GM18951 (cell line): ENCODE data around the gene SLC25A22.

Source experiments
- POLR2A ChIP-seq: IDR thresholded peaks from 4 replicates; pipeline ENCODE4 v1.6.1; 2011; ENCODE audit warnings: mild to moderate bottlenecking; ENCODE audit not compliant: insufficient read length, insufficient read depth; ENCODE audit errors: extremely low read depth
- in situ Hi-C: fragments of 300-500 bp; cut with MboI; formaldehyde crosslinking; loops from one replicate; pipeline ENCODE4 v1.12.0; 2022; ENCODE audit warnings: low sequenced_read_pairs, mixed read lengths, inconsistent platforms; ENCODE audit not compliant: unreplicated experiment

The SLC25A22 gene

GRCh38 chr11:823441-824291 lies 25.6 kb upstream of the SLC25A22 start:
- in situ Hi-C loops = no loop called here
- no peak for TF ChIP-seq POLR2A

DNA sequence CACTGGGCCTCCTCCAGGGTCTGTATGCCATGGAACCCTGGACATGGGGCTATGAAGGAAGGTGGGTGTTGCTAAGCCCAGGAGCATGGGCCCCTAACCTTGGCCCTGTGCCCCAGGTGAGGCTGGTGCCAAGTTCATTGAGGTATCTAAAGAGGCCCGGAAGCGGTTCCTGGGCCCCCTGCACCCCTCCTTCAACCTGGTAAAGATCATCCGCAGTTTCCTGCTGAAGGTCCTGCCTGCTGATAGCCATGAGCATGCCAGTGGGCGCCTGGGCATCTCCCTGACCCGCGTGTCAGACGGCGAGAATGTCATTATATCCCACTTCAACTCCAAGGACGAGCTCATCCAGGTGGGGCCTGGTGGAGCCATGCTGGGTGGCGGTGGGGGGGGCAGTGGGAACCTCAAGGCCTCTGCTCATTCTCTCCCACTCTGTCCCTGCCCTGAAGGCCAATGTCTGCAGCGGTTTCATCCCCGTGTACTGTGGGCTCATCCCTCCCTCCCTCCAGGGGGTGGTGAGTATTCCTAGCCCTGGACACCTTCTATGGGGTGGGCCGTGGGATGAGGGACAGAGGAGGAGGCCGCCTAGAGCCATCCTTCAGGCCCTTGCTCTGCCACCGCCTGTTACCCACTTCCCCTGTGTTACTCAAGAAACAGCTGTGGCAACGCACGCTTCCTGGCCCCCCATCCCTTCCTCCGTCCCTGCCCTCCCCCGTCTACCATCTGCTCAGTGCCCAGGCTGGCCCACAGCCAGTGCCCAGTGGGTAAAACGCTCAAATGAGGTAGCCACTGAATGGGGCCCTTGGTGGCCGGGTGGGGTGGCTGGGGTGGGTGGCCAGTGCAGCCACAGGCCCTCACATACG lies 23.7 kb upstream of the SLC25A22 start:
- TF ChIP-seq POLR2A = no peak
- in situ Hi-C loops = no loop called here

- TF ChIP-seq POLR2A = no peak
Measured at GRCh38 chr11:820655-821511, 22.8 kb upstream of the SLC25A22 start.

GRCh38 chr11:819943-820649 lies 22.0 kb upstream of the SLC25A22 start:
- peak; percentile 14 for TF ChIP-seq POLR2A
- in situ Hi-C loops = no loop called here

More at GRCh38 chr11:820655-821511, 22.8 kb upstream of the SLC25A22 start:
- in situ Hi-C loops = no loop called here

DNA sequence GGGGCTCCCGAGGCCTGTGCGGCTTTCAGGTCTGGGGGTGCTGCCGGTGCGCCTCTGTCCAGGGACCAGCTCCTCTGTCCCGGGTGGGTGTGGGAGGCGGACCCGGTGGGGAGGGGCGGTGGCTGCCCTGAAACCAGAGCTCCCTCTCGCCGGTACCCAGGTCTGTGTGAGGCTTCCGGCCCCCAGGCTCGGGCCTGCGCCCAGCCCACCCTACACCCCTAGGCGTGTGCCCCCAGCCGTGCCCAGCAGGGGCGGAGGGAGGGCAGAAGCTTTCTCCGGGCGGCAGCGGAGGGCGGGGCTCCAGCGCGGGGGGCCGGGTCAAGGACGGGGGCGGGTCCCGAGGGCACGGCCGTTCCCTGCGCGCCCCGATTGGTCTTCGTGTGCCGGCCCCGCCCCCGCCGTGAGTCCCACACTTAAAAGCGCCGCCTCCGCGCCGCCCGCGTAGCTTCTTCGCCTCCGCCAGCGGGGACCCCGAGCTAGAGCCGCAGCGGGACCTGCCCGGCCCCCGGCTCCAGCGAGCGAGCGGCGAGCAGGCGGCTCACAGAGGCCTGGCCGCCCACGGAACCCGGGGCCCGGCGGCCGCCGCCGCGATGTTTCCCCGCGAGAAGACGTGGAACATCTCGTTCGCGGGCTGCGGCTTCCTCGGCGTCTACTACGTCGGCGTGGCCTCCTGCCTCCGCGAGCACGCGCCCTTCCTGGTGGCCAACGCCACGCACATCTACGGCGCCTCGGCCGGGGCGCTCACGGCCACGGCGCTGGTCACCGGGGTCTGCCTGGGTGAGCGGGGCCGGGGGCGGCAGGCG lies 21.2 kb upstream of the SLC25A22 start:
- TF ChIP-seq POLR2A = peak; percentile 95
- in situ Hi-C loops = no loop called here

- in situ Hi-C loops = no loop called here
- TF ChIP-seq POLR2A = no peak
Measured at GRCh38 chr11:818396-819128, 20.5 kb upstream of the SLC25A22 start, which contains the start of gene PNPLA2. TSS of gene PNPLA2 (plus strand) at chr11:818914. CDS start at chr11:819719, 805 bp downstream.

DNA sequence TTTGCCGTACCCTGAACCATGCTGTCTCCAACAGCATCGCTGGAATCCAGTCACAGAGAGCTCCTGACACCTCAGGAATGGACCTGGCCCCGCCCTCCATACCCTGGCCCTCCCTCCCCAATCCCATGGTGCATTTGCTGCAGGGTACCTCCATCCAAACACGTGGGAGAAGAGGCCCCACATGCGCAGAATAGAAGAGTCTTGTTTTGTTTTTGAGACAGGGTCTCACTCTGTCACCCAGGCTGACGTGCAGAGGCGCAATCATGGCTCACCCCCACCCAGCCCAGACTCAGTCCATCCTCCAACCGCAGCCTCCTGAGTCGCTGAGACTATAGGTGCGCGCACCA lies 18.3 kb upstream of the SLC25A22 start:
- in situ Hi-C loops = no loop called here

GRCh38 chr11:815675-816432 lies 17.8 kb upstream of the SLC25A22 start:
- peak; percentile 25 for TF ChIP-seq POLR2A
- in situ Hi-C loops = no loop called here

More for the DNA sequence above, 18.3 kb upstream of the SLC25A22 start:
- no peak for TF ChIP-seq POLR2A

- in situ Hi-C loops = no loop called here
- TF ChIP-seq POLR2A = peak; percentile 22
Measured at GRCh38 chr11:813456-814096, 15.5 kb upstream of the SLC25A22 start.

GRCh38 chr11:813072-813455 lies 15.0 kb upstream of the SLC25A22 start:
- in situ Hi-C loops = no loop called here
- TF ChIP-seq POLR2A = no peak
